CD4-positive, alpha-beta T cell treated with Interferon alpha-2 for 1 hour (primary cell): ENCODE measurements around the gene RAPGEF6.
"Not testable (repeated sequence)": the region's sequence is repeated elsewhere in the genome, so short reads cannot be mapped to it uniquely, and the experiment has no call there.

Experiments
- DNase-seq, 2 donors: peaks; one replicate each; pipeline ENCODE4 v3.0.0-alpha.2; 2020 to 2022

RAPGEF6 gene

GRCh38 chr5:131495536-131496399 lies 139.3 kb downstream of the RAPGEF6 start:
- DNase-seq, result no peak

GRCh38 chr5:131491749-131492148 lies 143.3 kb downstream of the RAPGEF6 start:
- no peak for DNase-seq

DNA sequence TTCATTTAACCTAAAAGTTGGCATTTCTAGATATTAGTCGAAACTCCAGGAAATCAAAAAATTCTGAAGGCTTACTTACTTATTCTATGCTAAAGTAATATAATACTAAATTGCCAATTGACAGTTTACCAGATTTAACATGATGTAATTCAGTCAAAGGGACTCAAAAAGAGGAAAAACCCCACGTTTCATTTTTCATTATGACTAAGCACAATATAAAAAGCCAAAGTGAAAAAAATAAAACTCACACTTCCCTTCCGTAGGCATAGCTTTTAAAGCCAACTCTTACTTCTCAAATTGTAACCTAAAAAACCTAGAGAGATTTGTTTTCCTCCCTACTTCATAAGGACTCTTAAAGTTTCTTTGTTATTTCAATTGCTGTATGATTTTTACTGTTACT lies 146.6 kb downstream of the RAPGEF6 start:
- peak in 1 of 2 donors; percentile 28 for DNase-seq

GRCh38 chr5:131487371-131487770 lies 147.7 kb downstream of the RAPGEF6 start:
- DNase-seq, result not testable (repeated sequence)

- DNase-seq, result no peak
Observed at GRCh38 chr5:131482617-131483016, 152.4 kb downstream of the RAPGEF6 start.

GRCh38 chr5:131481569-131481968 lies 153.5 kb downstream of the RAPGEF6 start:
- no peak for DNase-seq

GRCh38 chr5:131475541-131475941 lies 159.5 kb downstream of the RAPGEF6 start:
- DNase-seq, result no peak

DNA sequence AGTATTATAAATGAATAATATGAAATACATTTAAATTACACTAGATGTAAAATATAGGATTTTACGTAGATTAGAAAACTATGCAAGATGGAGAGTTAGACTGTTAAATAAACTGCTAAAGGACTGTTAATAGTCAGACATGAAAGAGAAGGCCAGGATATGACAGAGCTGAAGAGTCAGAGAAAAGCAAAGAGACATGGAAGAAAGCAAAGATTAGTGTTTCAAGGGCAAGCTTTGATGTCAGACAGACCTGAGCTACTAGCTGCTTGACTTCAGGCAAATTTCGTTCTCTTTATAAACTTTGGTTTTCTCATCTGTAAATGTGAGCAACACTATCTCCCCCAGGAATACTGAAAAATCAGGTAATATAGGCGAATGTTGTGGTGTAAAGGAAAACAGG lies 161.3 kb downstream of the RAPGEF6 start:
- DNase-seq, result no peak

DNA sequence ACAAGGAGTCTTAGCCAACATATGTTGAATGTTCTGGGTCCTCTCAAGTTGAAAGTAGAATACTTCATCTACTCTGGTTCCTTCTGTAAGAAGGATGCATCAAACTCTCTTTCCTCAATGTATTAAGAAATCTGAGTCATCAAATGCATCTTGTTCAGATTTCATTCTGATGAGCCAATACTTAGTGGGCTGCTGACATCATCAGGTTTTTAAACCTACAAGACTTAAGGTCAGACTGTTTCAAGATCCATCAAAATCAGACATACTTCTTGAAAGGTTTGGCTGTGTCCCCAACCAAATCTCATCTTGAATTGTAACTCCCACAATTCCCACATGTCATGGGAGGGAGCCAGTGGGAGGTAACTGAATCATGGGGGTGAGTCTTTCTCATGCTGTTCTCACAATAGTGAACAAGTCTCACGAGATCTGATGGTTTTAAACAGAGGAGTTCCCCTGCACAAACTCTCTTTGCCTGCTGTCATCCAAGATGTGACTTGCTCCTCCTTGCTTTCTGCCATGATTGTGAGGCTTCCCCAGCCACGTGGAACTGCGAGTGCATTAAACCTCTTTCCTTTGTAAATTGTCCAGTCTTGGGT lies 168.8 kb downstream of the RAPGEF6 start:
- no peak for DNase-seq

GRCh38 chr5:131463656-131464055 lies 171.4 kb downstream of the RAPGEF6 start:
- no peak for DNase-seq

DNA sequence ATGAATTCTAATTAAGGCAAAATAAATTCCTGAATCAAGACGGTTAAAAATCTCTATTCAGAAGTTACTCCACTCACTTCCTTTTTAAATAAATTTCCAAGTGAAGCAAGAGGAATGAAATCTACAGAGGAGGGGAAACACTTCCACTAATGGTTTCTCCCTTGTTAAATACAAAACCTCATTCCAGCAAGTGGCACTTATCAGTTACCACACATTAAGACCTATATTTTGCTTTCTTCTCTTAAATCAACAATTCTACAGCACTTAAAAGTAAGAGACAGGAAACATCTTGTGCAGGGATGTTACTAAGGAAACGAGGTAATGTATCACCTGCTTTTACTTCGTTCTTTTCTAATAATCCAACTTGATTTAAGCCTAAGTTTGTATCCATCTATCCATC lies 172.6 kb downstream of the RAPGEF6 start:
- no peak for DNase-seq

- DNase-seq, result no peak
Observed at GRCh38 chr5:131461742-131462141, 173.3 kb downstream of the RAPGEF6 start.

- no peak for DNase-seq
Observed at GRCh38 chr5:131460867-131461572, 174.0 kb downstream of the RAPGEF6 start.

DNA sequence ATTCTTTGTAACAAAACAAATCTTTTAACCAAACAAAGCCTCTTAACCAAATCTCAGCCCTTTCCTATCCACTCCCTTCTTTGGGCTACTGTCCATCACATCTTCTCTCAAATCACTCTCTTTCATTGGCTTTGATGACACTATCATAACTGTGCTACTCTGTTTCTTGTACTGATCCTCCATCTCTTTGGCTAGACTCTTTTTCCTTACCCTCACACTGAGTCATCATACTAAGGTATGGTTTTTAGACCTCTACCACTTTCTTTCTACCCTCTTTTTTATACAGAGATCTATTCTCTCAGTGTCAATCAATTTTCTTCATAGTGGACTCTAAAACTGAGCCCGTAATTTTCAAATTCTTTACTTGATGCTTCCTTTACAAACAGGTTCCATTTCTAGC lies 174.9 kb downstream of the RAPGEF6 start:
- no peak for DNase-seq

DNA sequence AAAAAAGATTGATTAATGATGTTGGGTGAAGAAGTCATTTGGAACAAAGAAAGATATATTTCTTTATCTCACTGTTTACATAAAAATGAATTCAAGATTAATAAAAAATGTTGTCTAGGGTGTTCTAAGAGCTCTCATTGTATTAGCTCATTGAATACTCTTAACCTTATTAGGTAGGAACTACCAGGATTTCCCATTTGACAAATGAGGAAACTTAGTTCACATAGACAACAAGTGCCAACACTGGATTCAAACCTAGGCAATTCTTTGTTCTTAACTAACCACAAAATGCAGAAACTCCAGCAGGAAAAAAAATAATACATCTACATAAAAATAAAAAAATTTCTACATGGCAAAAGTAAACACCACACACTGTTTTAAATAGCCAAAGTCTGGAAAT lies 175.8 kb downstream of the RAPGEF6 start:
- DNase-seq, result no peak

DNA sequence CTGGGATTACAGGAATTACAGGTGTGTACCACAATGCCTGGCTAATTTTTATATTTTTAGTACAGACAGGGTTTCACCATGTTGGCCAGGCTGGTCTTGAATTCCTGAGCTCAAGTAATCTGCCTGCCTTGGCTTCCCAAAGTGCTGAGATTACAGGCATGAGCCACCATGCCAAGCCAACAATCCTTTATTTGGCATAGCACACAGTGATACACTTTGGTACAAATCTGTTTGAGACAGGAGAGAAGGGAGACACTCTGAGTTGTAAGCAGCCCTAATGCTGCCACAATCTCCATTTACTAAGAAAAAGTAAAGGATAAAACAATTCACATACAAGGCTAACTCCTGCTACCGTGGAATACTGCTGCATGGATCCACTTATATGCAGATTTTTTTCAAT lies 177.8 kb downstream of the RAPGEF6 start:
- no peak for DNase-seq

GRCh38 chr5:131450941-131451340 lies 184.1 kb downstream of the RAPGEF6 start:
- no peak for DNase-seq

GRCh38 chr5:131441184-131441583 lies 193.8 kb downstream of the RAPGEF6 start:
- DNase-seq, result no peak

DNA sequence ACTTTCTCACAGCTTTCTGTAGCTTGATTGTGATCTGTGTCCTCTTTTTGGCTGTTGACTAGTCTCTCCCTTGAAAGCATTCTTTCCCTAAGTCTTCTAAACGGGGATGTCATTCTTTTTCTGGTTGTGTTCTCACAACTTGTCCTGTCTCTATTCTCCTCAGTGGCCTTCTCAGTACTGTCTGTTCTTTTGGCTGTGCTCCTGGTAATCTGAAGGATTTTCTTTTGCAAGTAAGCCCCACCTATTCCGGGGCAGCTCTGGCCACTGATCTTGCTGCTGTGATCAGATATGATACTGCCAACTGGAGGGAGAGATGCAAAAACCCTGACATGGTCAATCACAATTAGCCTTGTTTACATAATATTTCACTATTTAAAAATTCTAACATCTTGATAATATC lies 198.9 kb downstream of the RAPGEF6 start:
- DNase-seq, result no peak

DNA sequence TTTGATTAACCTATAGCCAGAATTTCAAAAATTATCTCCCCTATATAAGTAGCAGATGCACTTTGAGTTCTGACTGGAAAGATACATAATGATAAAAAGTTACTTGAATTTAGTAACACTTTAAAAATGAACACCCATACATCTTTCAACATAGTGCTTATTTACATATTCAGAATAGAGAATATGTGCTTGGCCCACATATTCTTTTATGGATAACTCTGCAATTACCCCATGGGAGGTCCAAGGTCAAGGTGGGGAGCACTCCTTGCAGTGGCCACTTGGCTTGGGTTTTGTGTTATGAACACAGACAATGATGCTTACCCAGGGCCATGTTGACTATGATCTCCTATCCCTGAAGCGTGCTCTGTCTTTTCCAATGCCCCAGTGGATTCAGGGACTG lies 201.9 kb downstream of the RAPGEF6 start:
- DNase-seq, result no peak

GRCh38 chr5:131431794-131432193 lies 203.2 kb downstream of the RAPGEF6 start:
- DNase-seq, result no peak

DNA sequence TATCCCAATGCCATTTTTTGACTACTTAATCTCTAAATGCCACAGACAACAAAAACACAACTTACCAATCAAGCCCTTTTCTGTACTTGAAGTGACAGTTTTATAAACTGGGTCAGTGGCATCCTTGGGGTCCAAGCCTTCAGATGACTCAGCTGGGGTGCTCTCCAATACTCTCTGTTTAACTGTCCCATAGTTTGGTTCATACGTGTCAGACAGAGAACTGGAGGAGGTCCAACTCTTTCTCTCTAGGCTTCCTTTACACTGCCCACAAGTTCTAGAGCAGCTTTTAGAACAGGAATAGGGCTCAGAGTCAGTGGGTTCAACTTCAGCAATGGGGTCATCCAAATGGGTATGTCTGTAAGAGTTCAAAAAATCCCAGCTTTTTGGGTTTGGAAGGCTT lies 204.2 kb downstream of the RAPGEF6 start:
- no peak for DNase-seq

GRCh38 chr5:131426011-131426410 lies 209.0 kb downstream of the RAPGEF6 start:
- DNase-seq, result no peak

DNA sequence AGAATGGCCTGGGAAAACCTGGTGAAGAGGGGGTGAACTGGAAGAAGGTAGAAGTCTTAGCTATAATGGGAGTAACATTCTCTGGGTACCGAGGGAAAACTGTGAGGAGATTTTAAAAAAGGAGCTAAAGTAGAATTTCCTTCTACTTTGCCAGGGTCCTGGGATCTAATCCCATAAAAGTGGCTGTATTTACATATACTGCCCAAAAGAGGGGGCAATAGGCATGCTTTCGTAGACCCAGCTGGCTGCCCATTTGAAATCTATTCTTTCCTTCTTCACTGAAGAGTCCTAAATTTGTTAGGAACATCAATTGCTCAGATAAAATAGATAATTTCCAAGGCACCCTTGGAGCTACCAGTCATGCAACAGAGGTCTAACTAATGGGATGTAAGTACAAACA lies 212.0 kb downstream of the RAPGEF6 start:
- no peak for DNase-seq
